Activated CD8-positive, alpha-beta T cell treated with anti-CD3 and anti-CD28 coated beads, Interleukin-2, amount 10 ng/mL, durations not matched to agents 7 days and 5 days (primary cell): ENCODE data around the gene KCNQ4. TPM values are rescaled to one million over a fixed set of nuclear protein-coding genes. Genes with fewer than 3 reads are reported as not detected.
A peak's percentile ranks its signal among the peaks of the same experiment; 100 is the strongest.

Source experiments
- ATAC-seq: fragments of 150-1000 bp; cut with Tn5 transposase; one replicate; pipeline ENCODE4 v1.10.0; 2021; ENCODE audit warnings: moderate library complexity
- CTCF ChIA-PET: fragments of 350-600 bp; sonication (Branson Sonifier 250); formaldehyde crosslinking; loops from one replicate; lab custom pipeline; 2021; ENCODE audit warnings: antibody characterized with exemption; lab: Charles Lee
- POLR2A ChIA-PET: fragments of 350-600 bp; sonication (Branson Sonifier 250); formaldehyde crosslinking; loops from one replicate; lab custom pipeline; 2021; ENCODE audit warnings: antibody characterized with exemption; lab: Charles Lee
- DNase-seq: peaks from one replicate; pipeline ENCODE4 v3.0.0-alpha.2; 2020
- H3K27ac Mint-ChIP-seq: one replicate; pipeline ENCODE4 v1.8.0; 2021; ENCODE audit warnings: mild to moderate bottlenecking, mixed read lengths
- H3K27me3 Mint-ChIP-seq: one replicate; pipeline ENCODE4 v1.8.0; 2021; ENCODE audit warnings: low read depth, mixed read lengths
- H3K36me3 Mint-ChIP-seq: one replicate; pipeline ENCODE4 v1.8.0; 2021; ENCODE audit warnings: low read depth, mixed read lengths
- H3K4me1 Mint-ChIP-seq: one replicate; pipeline ENCODE4 v1.8.0; 2021; ENCODE audit warnings: low read depth, mixed read lengths
- H3K4me3 Mint-ChIP-seq: one replicate; pipeline ENCODE4 v1.8.0; 2021; ENCODE audit warnings: mild to moderate bottlenecking, mixed read lengths
- H3K9me3 Mint-ChIP-seq: one replicate; pipeline ENCODE4 v1.8.0; 2022; ENCODE audit warnings: mixed read lengths; ENCODE audit not compliant: insufficient read depth
- total RNA-seq, 2 experiments: library from RNA; stranded (reverse); gene quantifications; one replicate each; pipeline ENCODE4 v1.2.3, GENCODE V29; 2021

The KCNQ4 gene
- total RNA-seq, 2 experiments from 2014 or later = 0.73 to 0.87 TPM

DNA sequence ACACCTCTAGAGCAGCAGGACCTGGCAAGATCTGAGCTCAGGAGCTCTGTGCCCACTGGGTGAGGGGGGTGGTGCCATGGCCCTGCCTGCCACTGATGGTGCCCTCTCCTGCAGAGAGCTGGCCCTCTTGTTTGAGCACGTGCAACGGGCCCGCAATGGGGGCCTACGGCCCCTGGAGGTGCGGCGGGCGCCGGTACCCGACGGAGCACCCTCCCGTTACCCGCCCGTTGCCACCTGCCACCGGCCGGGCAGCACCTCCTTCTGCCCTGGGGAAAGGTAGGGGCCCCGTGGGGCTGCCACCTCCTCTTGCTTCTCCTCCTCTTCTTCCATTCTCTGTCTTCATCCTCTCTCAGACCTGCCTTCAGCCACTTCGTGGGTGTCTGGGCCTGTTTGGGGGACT lies 40.4 kb downstream of the KCNQ4 start:
- Mint-ChIP-seq H3K9me3 (no peaks in the 10 kb centered on the region), H3K36me3 (no peaks in the 10 kb centered on the region), H3K4me3 (no peak overlapping the region), H3K27ac (no peak overlapping the region), H3K27me3 (no peaks in the 10 kb centered on the region), H3K4me1 (peaks cover 39% of the 10 kb centered on the region)
- ATAC-seq = no peak
- ChIA-PET CTCF (interaction anchor here (1.3 kb wide), 1 partner anchor 49 kb away, joined by 3 read pairs; no protein-coding TSS in a partner anchor), POLR2A (interaction anchor here (0.6 kb wide), 1 partner anchor 21 kb away, joined by 3 read pairs; no protein-coding TSS in a partner anchor)
- no peak for DNase-seq

DNA sequence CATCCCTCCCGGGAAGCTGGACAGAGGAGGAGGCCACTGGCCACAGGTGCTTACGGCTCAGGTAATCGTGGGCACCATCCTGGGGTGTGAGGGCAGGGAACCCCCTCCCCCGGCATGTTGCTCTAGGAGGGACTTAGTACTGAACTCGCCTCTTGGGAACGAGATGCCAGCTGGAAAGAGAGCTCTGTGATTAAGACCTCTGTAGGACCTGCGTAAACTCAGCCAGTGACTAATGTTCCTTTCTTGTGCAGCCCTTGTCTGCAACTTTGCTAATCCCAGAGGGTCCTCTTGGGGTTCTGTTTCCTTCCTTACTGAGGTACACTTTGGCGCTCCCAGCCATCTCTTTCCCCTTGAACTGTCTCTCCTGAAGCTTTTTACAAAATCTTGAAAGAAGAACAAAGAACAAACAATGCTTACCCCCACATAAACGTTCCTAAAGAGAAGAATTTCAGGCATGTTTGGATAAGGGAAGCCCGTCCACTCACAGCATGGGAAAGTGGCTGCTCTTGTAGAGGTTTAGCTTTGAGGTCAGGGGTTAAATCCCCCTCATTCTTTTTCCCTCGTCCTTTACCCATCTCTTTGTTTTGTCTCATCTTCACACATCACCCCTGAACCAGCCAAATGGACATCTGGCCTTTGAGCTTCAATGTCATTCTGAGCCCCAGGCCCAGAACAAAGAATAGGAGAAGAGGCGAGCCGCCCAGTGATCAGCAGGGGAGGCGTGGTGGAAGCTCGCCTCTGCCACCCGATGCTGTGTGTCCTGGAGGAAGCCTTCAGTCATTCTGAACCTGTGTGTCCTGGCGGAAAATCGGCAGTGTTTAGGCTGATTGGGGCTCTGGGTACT lies 41.2 kb downstream of the KCNQ4 start:
- no peaks in the 10 kb centered on the region for H3K9me3 Mint-ChIP-seq
- ATAC-seq = no peak
- peak overlapping the region; percentile 74 for H3K27ac Mint-ChIP-seq
- H3K4me1 Mint-ChIP-seq = peaks cover 33% of the 10 kb centered on the region
- H3K36me3 Mint-ChIP-seq = no peaks in the 10 kb centered on the region
- H3K4me3 Mint-ChIP-seq = no peak overlapping the region
- ChIA-PET CTCF (interaction anchor here (0.7 to 1.5 kb wide), 4 partner anchors 13 to 52 kb away, joined by 3 to 6 read pairs (median 4); no protein-coding TSS in a partner anchor), POLR2A (interaction anchor here (0.6 kb wide), 1 partner anchor 20 kb away, joined by 3 read pairs; no protein-coding TSS in a partner anchor)
- H3K27me3 Mint-ChIP-seq = no peaks in the 10 kb centered on the region
- no peak for DNase-seq

DNA sequence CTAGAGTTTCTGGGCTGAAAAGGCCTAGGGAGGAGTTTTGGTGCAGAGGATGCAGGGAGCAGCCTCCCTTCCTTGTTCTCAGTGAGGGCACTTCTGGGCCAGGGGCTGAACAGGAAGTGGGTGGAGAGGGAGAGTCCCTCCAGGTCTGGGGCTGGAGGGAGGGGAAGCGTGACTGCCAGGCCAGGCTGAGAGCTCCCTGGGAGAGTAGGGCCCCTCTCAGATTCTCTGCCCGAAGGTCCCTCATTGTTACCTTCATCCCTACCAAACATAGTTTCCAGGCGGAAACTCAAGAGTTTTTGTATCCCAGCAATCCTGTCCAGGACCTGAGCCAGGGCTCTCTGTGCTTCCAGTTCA lies 41.8 kb downstream of the KCNQ4 start:
- DNase-seq = no peak
- H3K27ac Mint-ChIP-seq = peak overlapping the region; percentile 74
- H3K36me3 Mint-ChIP-seq = no peaks in the 10 kb centered on the region
- H3K4me3 Mint-ChIP-seq = no peak overlapping the region
- H3K9me3 Mint-ChIP-seq = no peaks in the 10 kb centered on the region
- ATAC-seq = peak; percentile 37
- no peaks in the 10 kb centered on the region for H3K27me3 Mint-ChIP-seq
- ChIA-PET CTCF (interaction anchor here (0.7 to 1.5 kb wide), 4 partner anchors 13 to 52 kb away, joined by 3 to 6 read pairs (median 4); no protein-coding TSS in a partner anchor), POLR2A (no interaction called here)
- H3K4me1 Mint-ChIP-seq = peaks cover 33% of the 10 kb centered on the region

DNA sequence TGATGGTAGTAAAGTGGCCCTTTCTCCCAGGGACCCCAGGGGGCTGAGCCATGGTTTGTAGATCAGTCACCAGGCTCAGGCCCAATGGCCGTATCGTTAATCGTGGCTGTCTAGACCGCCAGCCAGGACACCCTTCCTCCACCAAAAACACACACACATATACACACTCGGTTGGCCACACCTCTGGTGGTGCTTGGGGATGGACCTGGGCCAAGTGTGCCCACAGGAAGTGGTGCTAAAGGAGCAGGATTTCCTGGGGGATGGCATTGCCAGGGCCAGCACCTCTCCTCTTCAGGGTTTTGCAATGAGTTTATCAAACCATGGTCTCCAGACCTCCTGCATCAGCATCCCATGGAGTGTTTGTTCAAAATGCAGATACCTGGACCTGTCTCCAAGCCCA lies 42.4 kb downstream of the KCNQ4 start:
- CTCF ChIA-PET = interaction anchor here (1.0 to 3.3 kb wide), 3 partner anchors 24 to 52 kb away, joined by 4 to 19 read pairs (median 6); no protein-coding TSS in a partner anchor
- Mint-ChIP-seq H3K4me1 (peaks cover 33% of the 10 kb centered on the region), H3K4me3 (peak overlapping the region; percentile 36), H3K36me3 (no peaks in the 10 kb centered on the region), H3K27ac (peak overlapping the region; percentile 74), H3K9me3 (no peaks in the 10 kb centered on the region), H3K27me3 (no peaks in the 10 kb centered on the region)
- ATAC-seq = peak; percentile 29
- no peak for DNase-seq
- POLR2A ChIA-PET = no interaction called here

DNA sequence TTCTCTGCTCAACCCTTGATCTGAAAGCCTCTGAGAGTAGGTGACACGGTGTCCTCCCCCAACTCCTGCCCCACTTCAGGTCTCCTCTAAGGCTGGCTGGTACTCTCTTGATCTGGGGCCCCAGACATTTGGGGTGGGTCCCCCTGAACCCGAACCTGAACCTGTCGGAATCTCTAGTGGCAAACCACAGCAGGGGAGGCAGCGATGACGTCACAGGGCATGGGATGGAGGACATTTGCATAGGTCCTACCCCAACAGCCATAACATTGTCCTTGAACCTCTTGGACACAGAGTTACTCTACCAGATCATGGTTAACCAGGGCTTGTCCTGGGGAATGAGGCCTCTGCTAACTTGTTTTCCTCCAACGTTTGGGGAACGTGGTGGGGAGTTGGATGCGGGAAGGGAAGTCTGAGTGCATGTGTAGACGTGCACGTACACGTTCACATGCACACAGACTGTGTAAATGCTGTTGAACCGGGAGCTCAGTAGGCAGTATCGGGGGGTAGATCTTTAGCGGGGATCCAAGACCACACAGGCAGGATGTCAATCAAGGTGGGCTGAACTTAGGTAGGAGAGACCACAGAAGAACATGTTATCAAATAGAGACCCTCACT lies 46.2 kb downstream of the KCNQ4 start:
- H3K27ac Mint-ChIP-seq = no peak overlapping the region
- DNase-seq = no peak
- peaks cover 29% of the 10 kb centered on the region for H3K4me1 Mint-ChIP-seq

GRCh38 chr1:40830419-40830943 lies 46.9 kb downstream of the KCNQ4 start:
- Mint-ChIP-seq H3K27me3 (no peaks in the 10 kb centered on the region), H3K36me3 (no peaks in the 10 kb centered on the region), H3K27ac (no peak overlapping the region), H3K4me3 (no peak overlapping the region), H3K4me1 (peaks cover 22% of the 10 kb centered on the region), H3K9me3 (no peaks in the 10 kb centered on the region)
- DNase-seq (no peak), ATAC-seq (no peak)
- ChIA-PET CTCF (interaction anchor here (1.3 kb wide), 1 partner anchor 57 kb away, joined by 4 read pairs; no protein-coding TSS in a partner anchor), POLR2A (no interaction called here)

More for the DNA sequence above, 46.2 kb downstream of the KCNQ4 start:
- POLR2A ChIA-PET = no interaction called here
- no peak overlapping the region for H3K4me3 Mint-ChIP-seq
- no peak for ATAC-seq
- no peaks in the 10 kb centered on the region for H3K9me3 Mint-ChIP-seq
- CTCF ChIA-PET = no interaction called here
- H3K36me3 Mint-ChIP-seq = no peaks in the 10 kb centered on the region
- no peaks in the 10 kb centered on the region for H3K27me3 Mint-ChIP-seq

DNA sequence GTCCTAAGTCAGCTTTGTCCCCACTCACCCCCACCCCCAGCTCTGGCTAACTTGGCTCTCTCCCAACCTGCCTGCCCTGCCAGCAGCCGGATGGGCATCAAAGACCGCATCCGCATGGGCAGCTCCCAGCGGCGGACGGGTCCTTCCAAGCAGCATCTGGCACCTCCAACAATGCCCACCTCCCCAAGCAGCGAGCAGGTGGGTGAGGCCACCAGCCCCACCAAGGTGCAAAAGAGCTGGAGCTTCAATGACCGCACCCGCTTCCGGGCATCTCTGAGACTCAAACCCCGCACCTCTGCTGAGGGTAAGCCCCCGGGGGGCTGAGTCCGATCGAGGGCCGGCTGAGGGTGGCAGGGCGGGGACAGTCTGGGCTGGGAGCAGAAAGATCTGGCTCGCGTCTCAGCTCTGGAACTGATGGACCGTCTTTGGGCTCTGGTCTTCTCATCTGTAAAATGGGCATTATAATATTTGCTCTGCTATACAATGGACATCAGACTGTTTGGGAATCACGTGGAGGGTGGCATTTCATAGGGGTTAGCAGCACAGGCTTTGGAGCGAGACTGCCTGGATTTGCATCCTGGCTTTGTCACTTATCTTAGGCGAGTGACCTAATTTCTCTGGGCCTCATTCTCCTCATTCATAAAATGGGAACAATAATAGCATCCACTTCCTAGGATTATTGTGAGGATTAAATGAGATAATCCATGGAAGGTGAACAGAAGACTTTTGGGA lies 47.6 kb downstream of the KCNQ4 start:
- Mint-ChIP-seq H3K4me1 (peaks cover 15% of the 10 kb centered on the region), H3K27me3 (no peaks in the 10 kb centered on the region), H3K4me3 (no peak overlapping the region), H3K9me3 (no peaks in the 10 kb centered on the region), H3K36me3 (no peaks in the 10 kb centered on the region), H3K27ac (no peak overlapping the region)
- DNase-seq = no peak
- ATAC-seq = no peak
- ChIA-PET POLR2A (no interaction called here), CTCF (interaction anchor here (1.1 to 1.3 kb wide), 2 partner anchors 56 to 57 kb away, joined by 4 read pairs; no protein-coding TSS in a partner anchor)

- POLR2A ChIA-PET = no interaction called here
- no peak overlapping the region for H3K4me3 Mint-ChIP-seq
- no peak for DNase-seq
- H3K27me3 Mint-ChIP-seq = peaks cover 2% of the 10 kb centered on the region
- ATAC-seq = no peak
- no peaks in the 10 kb centered on the region for H3K9me3 Mint-ChIP-seq
- CTCF ChIA-PET = interaction anchor here (2.2 kb wide), 1 partner anchor 59 kb away, joined by 7 read pairs; no protein-coding TSS in a partner anchor
- H3K4me1 Mint-ChIP-seq = peaks cover under 1% of the 10 kb centered on the region
- H3K27ac Mint-ChIP-seq = peak overlapping the region; percentile 36
- H3K36me3 Mint-ChIP-seq = no peaks in the 10 kb centered on the region
These were observed 50.4 kb downstream of the KCNQ4 start for GRCh38 chr1:40833979-40834378.

DNA sequence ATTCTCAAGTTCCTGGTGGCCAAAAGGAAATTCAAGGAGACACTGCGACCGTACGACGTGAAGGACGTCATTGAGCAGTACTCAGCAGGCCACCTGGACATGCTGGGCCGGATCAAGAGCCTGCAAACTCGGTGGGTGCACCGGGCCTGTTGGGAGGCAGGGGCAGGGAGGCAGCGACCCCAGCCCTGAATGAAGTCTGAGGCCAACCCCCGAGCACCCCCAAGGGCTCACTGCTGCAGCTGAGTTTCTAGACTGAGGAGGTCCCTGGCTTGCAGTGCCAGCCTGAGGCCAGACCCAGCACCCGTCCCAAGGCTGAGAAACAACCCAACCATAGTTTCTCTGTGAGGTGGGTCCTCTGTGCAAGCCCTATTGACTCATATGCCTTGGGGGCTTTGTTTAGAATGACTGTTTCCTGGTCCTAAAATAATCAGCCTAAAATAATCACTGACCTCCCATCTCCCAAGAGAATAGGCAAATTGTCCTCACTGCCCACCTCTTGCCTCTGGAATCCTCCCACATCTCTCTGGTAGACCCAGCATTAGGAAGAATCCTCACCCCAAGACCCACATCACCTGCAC lies 51.5 kb downstream of the KCNQ4 start:
- no peak overlapping the region for H3K27ac Mint-ChIP-seq
- H3K4me3 Mint-ChIP-seq = no peak overlapping the region
- DNase-seq (no peak), ATAC-seq (no peak)
- CTCF ChIA-PET = interaction anchor here (0.6 kb wide), 1 partner anchor 60 kb away, joined by 3 read pairs; no protein-coding TSS in a partner anchor
- H3K27me3 Mint-ChIP-seq = peaks cover 2% of the 10 kb centered on the region
- no peaks in the 10 kb centered on the region for H3K9me3 Mint-ChIP-seq
- peaks cover 11% of the 10 kb centered on the region for H3K4me1 Mint-ChIP-seq
- POLR2A ChIA-PET = no interaction called here
- no peaks in the 10 kb centered on the region for H3K36me3 Mint-ChIP-seq

DNA sequence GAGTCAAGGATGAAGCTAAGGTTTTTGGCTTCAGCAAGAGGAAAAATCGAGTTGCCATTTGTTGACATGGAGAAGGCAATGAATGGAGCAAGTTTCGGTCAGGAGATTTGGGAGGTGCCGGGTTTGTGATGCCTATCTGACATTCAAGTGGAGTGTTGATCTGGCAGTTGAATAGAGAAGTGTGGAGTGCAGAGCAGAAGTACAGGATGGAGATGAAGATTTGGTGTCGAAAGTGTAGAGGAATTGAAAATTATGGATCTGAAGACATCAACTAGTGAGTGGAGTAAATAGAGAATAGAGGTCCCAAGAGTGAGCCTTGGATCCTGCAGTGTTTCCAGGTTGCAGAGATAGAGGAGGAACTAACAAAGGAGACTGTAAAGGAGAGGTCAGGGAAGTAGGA lies 52.7 kb downstream of the KCNQ4 start:
- Mint-ChIP-seq H3K27me3 (peaks cover 2% of the 10 kb centered on the region), H3K27ac (no peak overlapping the region), H3K4me1 (peaks cover 23% of the 10 kb centered on the region), H3K9me3 (no peaks in the 10 kb centered on the region), H3K4me3 (no peak overlapping the region), H3K36me3 (no peaks in the 10 kb centered on the region)
- ChIA-PET CTCF (interaction anchor here (1.1 to 1.5 kb wide), 2 partner anchors 14 to 116 kb away, joined by 4 read pairs; no protein-coding TSS in a partner anchor), POLR2A (no interaction called here)
- ATAC-seq (no peak), DNase-seq (no peak)

GRCh38 chr1:40837601-40838000 lies 54.0 kb downstream of the KCNQ4 start:
- Mint-ChIP-seq H3K27me3 (peaks cover 2% of the 10 kb centered on the region), H3K27ac (no peak overlapping the region), H3K4me1 (peaks cover 28% of the 10 kb centered on the region), H3K36me3 (peaks cover 4% of the 10 kb centered on the region), H3K9me3 (no peaks in the 10 kb centered on the region), H3K4me3 (no peak overlapping the region)
- ATAC-seq = no peak
- ChIA-PET POLR2A (no interaction called here), CTCF (interaction anchor here (1.1 kb wide), 1 partner anchor 115 kb away, joined by 4 read pairs; no protein-coding TSS in a partner anchor)
- DNase-seq = no peak
